HEK293 (cell line): ENCODE measurements around the gene SFMBT2.

ENCODE experiments used
- MEIS1 ChIP-seq: sonication (generic); formaldehyde crosslinking; IDR thresholded peaks from 2 replicates; pipeline ENCODE4 v1.8.1; 2022; ENCODE audit warnings: missing genetic modification reagents, mild to moderate bottlenecking, borderline replicate concordance
- PRDM2 ChIP-seq: fragments of 450-650 bp; formaldehyde crosslinking; IDR thresholded peaks from 2 replicates; pipeline ENCODE4 v1.5.1; 2016; ENCODE audit warnings: missing biosample characterization, missing genetic modification characterization, borderline replicate concordance
- REST ChIP-seq: fragments of 450-650 bp; formaldehyde crosslinking; IDR thresholded peaks from 2 replicates; pipeline ENCODE4 v1.5.1; 2016; ENCODE audit warnings: missing biosample characterization, missing genetic modification characterization
- YY1 ChIP-seq: fragments of 450-650 bp; formaldehyde crosslinking; IDR thresholded peaks from 2 replicates; pipeline ENCODE4 v1.5.1; 2018; ENCODE audit warnings: missing biosample characterization, missing genetic modification characterization
- ZNF19 ChIP-seq: fragments of 450-650 bp; formaldehyde crosslinking; IDR thresholded peaks from 2 replicates; pipeline ENCODE4; 2016; ENCODE audit warnings: missing biosample characterization, missing genetic modification characterization, low read depth
- ZNF274 ChIP-seq, 2 experiments: fragments of 200-500 bp in 1 of 2; fragments of 450-650 bp in 1 of 2; sonication (Bioruptor generic) in 1 of 2; formaldehyde crosslinking in 1 of 2; IDR thresholded peaks; 2 replicates each; pipeline versions ENCODE4 v1.5.1 to v1.6.1; 2014 to 2016; ENCODE audit warnings: borderline replicate concordance in 1 of 2, inconsistent platforms in 1 of 2, low read length in 1 of 2, missing biosample characterization in 1 of 2, missing genetic modification characterization in 1 of 2
- ZNF324 ChIP-seq: fragments of 450-650 bp; formaldehyde crosslinking; IDR thresholded peaks from 2 replicates; pipeline ENCODE4 v1.5.1; 2016; ENCODE audit warnings: missing biosample characterization, missing genetic modification characterization
- ZNF529 ChIP-seq: fragments of 450-650 bp; formaldehyde crosslinking; IDR thresholded peaks from 2 replicates; pipeline ENCODE4 v1.5.1; 2017; ENCODE audit warnings: missing genetic modification characterization, missing biosample characterization; ENCODE audit not compliant: insufficient replicate concordance
- TF ChIP-seq, protein P1 (sequence below): fragments of 450-650 bp; formaldehyde crosslinking; IDR thresholded peaks from 2 replicates; pipeline ENCODE4 v1.5.1; 2016; ENCODE audit warnings: missing biosample characterization, missing genetic modification characterization

DNA sequence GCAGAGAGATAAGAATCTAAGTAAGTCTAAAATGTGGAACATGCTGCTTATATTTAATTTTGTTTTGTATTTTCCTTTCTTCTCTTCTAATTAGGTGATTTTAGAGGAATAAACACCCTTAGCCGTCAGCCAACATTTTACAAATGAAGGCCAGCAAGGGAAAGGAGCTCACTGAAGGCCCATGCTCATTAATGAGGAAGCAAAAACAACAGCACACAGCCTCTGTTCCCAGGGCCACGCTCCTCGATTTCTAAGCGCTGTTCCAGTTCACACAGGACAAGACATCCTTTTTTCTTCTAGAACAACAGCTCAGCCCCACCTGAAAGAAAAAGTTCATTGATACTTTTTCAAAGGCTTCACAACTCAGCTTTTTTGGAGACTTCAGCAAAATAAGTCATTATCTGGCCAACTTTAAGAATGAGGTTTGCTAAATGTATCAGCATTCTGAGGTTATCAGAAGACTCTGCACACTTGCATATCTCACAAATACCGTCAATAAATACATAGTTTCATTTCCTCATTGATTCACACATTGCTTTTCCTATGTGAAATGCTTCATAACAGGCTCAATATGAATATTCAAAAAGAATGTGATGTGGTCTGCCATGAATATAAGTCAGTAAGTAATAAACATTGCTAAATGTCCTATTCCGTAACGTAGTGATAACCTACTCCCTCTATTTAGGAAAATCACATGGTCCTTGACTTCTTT is 34.8 kb upstream of the SFMBT2 start:
- TF ChIP-seq, protein P1, sequence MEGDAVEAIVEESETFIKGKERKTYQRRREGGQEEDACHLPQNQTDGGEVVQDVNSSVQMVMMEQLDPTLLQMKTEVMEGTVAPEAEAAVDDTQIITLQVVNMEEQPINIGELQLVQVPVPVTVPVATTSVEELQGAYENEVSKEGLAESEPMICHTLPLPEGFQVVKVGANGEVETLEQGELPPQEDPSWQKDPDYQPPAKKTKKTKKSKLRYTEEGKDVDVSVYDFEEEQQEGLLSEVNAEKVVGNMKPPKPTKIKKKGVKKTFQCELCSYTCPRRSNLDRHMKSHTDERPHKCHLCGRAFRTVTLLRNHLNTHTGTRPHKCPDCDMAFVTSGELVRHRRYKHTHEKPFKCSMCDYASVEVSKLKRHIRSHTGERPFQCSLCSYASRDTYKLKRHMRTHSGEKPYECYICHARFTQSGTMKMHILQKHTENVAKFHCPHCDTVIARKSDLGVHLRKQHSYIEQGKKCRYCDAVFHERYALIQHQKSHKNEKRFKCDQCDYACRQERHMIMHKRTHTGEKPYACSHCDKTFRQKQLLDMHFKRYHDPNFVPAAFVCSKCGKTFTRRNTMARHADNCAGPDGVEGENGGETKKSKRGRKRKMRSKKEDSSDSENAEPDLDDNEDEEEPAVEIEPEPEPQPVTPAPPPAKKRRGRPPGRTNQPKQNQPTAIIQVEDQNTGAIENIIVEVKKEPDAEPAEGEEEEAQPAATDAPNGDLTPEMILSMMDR (tag by site-specific recombination) = no peak
- no peak for TF ChIP-seq REST (tag by site-specific recombination)
- TF ChIP-seq YY1 (tag by site-specific recombination) = no peak
- no peak for TF ChIP-seq PRDM2 (tag by site-specific recombination)
- no peak for TF ChIP-seq ZNF324
- TF ChIP-seq ZNF19 (tag by site-specific recombination) = no peak
- no peak for TF ChIP-seq ZNF529
- no peak for TF ChIP-seq MEIS1 (CRISPR knock-in tag)
- TF ChIP-seq ZNF274 (IDR thresholded peaks at IDR 0.05; ENCODE audit: low read length) = no peak
- TF ChIP-seq ZNF274 (tag by site-specific recombination; IDR thresholded peaks at IDR 0.05; ENCODE audit: borderline replicate concordance) = no peak
